HG03196 (cell line): Measurements from ENCODE around the gene TAT.
"Not testable (repeated sequence)": the region's sequence is repeated elsewhere in the genome, so short reads cannot be mapped to it uniquely, and the experiment has no call there.

ENCODE experiments used
- ATAC-seq: cut with Tn5 transposase; IDR thresholded peaks from one replicate; pipeline ENCODE4 v1.9.1; 2021; ENCODE audit not compliant: unreplicated experiment

TAT gene

GRCh38 chr16:71585318-71585703 lies 8.4 kb upstream of the TAT start:
- no peak for ATAC-seq

- ATAC-seq, result no peak
These were observed 7.8 kb upstream of the TAT start for GRCh38 chr16:71584543-71585317.

DNA sequence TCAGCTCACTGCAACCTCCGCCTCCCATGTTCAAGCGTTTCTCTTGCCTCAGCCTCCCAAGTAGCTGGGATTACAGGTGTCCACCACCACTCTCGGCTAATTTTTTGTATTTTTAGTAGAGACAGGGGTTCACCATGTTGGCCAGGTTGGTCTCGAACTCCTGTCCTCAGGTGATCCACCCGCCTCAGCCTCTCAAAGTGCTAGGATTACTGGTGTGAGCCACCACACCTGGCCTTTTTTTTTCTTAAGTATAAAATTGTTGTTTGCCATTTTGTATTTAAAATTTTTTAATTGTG lies 5.6 kb upstream of the TAT start:
- ATAC-seq, result not testable (repeated sequence)

DNA sequence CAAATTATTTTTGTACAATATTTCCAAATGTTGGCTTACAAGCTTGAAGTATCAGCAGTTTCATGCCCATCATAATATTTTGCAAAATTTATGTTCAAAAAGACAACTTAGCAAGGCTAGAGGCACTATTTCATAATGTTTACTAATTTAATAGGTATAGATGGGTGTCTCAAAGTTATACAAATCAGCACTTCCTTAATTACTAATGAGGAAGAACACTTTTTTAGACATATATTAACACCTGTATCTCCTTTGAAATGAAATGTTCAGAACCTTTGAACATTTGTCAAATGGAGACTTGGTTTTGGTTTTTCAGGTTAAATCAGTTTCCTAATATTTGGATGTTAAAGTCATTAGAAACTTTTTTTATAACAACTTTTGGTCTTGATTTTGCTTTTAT lies 2.2 kb downstream of the TAT start:
- ATAC-seq, result no peak

GRCh38 chr16:71573387-71574094 lies 3.4 kb downstream of the TAT start:
- ATAC-seq, result no peak

GRCh38 chr16:71572497-71573116 lies 4.3 kb downstream of the TAT start:
- ATAC-seq, result no peak

DNA sequence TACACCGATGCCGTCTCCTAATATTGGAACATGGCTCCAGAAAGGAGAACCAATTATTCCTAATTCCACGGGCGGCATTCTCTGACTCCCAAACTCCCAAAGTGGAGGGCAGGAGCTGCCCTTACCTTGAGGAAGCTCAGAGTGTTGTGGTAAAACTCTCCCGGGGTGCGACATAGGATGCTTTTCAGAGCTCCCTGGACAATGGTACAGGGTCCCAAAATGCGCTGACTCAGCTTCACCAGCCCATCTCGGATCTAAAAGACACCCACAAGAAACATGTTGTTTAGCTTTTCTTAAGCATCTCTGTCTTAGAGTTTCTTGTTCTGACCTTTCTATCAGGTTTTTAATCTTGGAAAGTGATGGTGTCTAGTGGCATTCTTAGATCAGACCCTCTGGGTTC lies 6.7 kb downstream of the TAT start:
- no peak for ATAC-seq

GRCh38 chr16:71569621-71570020 lies 7.3 kb downstream of the TAT start:
- ATAC-seq, result no peak

DNA sequence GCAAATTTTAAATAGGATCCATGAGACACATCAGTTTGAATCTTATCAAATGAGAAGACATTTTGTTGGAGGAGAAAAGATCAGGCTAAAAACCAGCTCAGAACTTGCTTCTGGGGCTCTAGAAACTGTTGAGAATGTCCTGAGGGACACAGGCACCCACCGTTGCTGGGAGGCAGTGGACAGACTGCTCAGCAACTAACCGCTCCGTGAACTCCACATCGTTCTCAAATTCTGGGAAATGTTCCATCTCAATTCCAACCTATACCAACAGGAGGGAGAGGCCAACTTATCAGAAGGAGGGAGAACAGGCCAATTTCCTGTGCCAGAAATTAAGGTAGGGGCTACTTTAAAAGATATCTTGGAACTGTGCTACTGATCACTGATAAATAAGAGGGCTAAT lies 8.3 kb downstream of the TAT start:
- ATAC-seq, result no peak

DNA sequence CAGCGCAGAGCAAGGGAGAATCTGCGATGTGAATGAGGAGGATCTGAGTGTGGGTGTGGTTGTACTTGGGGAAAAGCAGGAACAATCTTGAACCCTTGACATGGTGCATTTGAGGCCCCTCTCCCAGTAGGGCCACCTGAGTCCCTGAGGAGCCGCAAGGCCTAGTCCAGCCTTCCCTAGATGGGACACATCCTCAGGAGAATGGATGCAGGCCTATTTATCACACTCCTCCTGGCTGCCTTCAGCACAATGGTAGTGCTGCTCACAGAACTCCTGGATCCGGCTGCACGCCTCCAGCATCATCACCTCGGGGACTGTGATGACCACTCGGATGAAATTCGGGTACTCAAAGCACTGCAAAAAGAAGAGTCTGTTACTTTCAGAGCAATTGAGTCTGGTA lies 9.0 kb downstream of the TAT start:
- no peak for ATAC-seq

- ATAC-seq, result no peak
These were observed 10.8 kb downstream of the TAT start for GRCh38 chr16:71565812-71566700.

DNA sequence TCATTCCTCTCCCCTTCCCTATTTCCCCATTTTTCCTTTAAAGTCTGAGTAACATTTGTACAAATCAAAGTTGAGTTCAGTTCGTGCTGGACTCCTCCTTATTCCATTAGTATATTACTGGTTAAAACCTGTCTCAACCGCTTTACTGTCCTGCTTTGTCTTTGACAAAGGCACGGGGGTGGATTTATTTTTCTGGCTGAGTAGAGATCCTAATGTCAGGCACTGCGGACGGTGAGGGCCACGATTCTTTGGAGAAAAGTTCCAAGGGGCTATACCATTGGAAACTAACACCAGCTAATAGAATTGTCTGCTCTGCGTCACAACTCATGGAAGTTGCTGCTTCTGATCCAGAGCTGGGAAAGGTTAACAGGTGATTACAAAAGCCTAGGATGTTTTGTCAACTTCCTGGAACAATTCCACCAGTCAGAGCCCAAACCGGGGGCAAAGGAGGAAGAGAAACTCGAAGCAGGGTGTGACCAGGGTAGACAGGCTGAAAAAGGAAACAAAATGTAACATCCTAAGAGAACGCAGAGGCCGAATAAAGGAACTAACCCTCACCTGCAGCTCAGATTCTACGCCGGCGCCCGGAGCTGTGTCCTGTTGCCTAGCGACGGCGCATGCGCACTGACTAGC lies 12.4 kb downstream of the TAT start:
- no peak for ATAC-seq

- ATAC-seq, result no peak
These were observed 14.3 kb downstream of the TAT start for GRCh38 chr16:71562552-71562951.

DNA sequence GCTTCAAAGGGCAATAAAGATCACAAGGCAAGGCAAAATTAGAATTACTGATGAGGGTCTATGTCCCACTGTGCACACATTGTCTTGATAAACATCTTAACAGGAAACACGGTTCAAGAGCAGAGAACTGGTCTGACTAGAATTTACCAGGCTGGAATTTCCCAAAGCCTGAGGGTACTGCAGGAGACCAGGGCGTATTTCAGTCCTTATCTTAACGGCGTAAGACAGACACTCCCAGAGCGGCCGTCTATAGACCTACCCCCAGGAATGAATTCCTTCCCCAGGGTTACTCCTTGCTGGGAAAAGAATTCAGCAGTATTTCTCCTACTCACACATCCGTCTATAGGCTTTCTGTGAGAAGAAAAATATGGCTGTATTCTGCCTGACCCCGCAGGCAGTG lies 15.0 kb downstream of the TAT start:
- not testable (repeated sequence) for ATAC-seq

DNA sequence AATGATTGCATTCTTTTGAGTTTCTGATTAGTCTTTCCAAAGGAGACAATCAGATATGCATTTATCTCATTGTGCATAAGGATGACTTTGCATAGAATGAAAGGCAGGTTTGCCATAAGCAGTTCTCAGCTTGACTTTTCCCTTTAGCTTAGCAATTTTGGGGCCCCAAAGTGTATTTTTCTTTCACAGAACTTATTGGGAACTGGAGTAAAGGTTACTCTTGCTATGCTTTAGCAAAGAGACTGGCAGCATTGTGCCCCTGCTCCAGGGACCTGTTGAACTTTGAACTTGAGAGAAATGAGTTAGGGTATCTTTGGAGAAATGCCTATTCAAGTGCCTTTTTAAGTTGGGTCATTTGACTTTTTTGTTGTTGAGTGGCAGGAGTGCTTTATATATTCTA lies 17.0 kb downstream of the TAT start:
- no peak for ATAC-seq

- no peak for ATAC-seq
These were observed 18.8 kb downstream of the TAT start for GRCh38 chr16:71557954-71558582.

- ATAC-seq, result no peak
These were observed 19.6 kb downstream of the TAT start for GRCh38 chr16:71557299-71557698.

GRCh38 chr16:71555230-71555891 lies 21.5 kb downstream of the TAT start:
- ATAC-seq, result no peak

- no peak for ATAC-seq
These were observed 24.0 kb downstream of the TAT start for GRCh38 chr16:71552698-71553503.
